Stomach (tissue), 9 donors: ENCODE measurements around the gene GRM3. TPM values are rescaled to one million over a fixed set of nuclear protein-coding genes. Genes with fewer than 3 reads are reported as not detected.

Experiments
- DNase-seq, 2 donors: peaks; one replicate each; pipeline versions ENCODE4 v3.0.0 to v3.0.0-alpha.2; 2013 to 2019
- H3K27ac ChIP-seq, 5 donors: fragments of 200-600 bp in 4 of 5; sonication (generic) in 4 of 5; one replicate each; pipeline ENCODE4 v1.5.1; 2013 to 2019; ENCODE audit warnings: mild to moderate bottlenecking in 1 of 5, moderate library complexity in 1 of 5
- H3K27me3 ChIP-seq, 3 donors: fragments of 200-600 bp; sonication (generic); one replicate each; pipeline ENCODE4 v1.5.1; 2017 to 2019; ENCODE audit warnings: mixed run types in 1 of 3
- H3K36me3 ChIP-seq, 4 donors: fragments of 200-600 bp; sonication (generic); 1 replicate in 3 of 4; 2 replicates in 1 of 4; pipeline ENCODE4 v1.5.1; 2016 to 2019
- H3K4me1 ChIP-seq, 4 donors: fragments of 200-600 bp; sonication (generic); one replicate each; pipeline ENCODE4 v1.5.1; 2016 to 2019
- H3K4me3 ChIP-seq, 4 donors: fragments of 200-600 bp; sonication (generic) in 3 of 4; one replicate each; pipeline ENCODE4 v1.5.1; 2016 to 2019; ENCODE audit warnings: mild to moderate bottlenecking in 1 of 4
- H3K9me3 ChIP-seq, 4 donors: fragments of 200-600 bp; sonication (generic); one replicate each; pipeline ENCODE4 v1.5.1; 2016 to 2019
- CTCF ChIP-seq, 7 experiments: fragments of 450-650 bp in 4 of 7; fragments of 200-600 bp in 3 of 7; sonication (generic) in 3 of 7; IDR thresholded peaks; one replicate each; pipeline ENCODE4 v1.5.1; 2016 to 2019; ENCODE audit warnings: antibody characterized with exemption in 7 of 7, control low read depth in 2 of 7, mild to moderate bottlenecking in 1 of 7
- EP300 ChIP-seq: sonication (generic); formaldehyde crosslinking; IDR thresholded peaks from one replicate; pipeline ENCODE4 v1.6.1; 2017; ENCODE audit warnings: antibody characterized with exemption
- POLR2A ChIP-seq, 4 donors: fragments of 450-650 bp; IDR thresholded peaks; one replicate each; pipeline ENCODE4 v1.6.1; 2016; ENCODE audit warnings: antibody characterized with exemption in 4 of 4, control low read depth in 2 of 4, mild to moderate bottlenecking in 1 of 4, moderate library complexity in 1 of 4
- POLR2AphosphoS5 ChIP-seq, 3 donors: sonication (generic); formaldehyde crosslinking; IDR thresholded peaks; one replicate each; pipeline ENCODE4 v1.6.1; 2016; ENCODE audit warnings: antibody characterized with exemption in 3 of 3
- WGBS, 5 donors: extraction: QIAGEN DNeasy Blood & Tissue Kit in 3 of 5; methylation state at CpG; one replicate each; pipeline versions ENCODE4 v1.1.5 to v1.1.7; 2013 to 2018; 5-methylcytosine and 5-hydroxymethylcytosine counted together
- intact Hi-C: fragments of 100-400 bp; cut with DNase I; formaldehyde crosslinking; loops from one replicate; pipeline ENCODE4 v1.15.1; 2023; ENCODE audit warnings: low total_unique reads
- polyA plus RNA-seq, 3 donors: library from polyadenylated mRNA; stranded (reverse); fragments of 200-250 nt; gene quantifications; one replicate each; pipeline ENCODE4 v1.2.3, GENCODE V29; 2013
- total RNA-seq, 5 donors: library from RNA; depleted of rRNA; stranded (reverse); fragments of >200 nt; gene quantifications; one replicate each; pipeline versions ENCODE4 v1.1.0 to v1.2.3, GENCODE V29; 2014 to 2016
- donor health status: healthy with polysubstance abuse.
- donor health status: Bipolar disorder and iron deficiency.
- donor health status: healthy.

GRM3 gene
- total and polyA plus RNA-seq, 8 donors: 0.55 TPM; not detected in 7

- Histone ChIP-seq H3K4me3 (no peak overlapping the region), H3K27ac (no peak overlapping the region), H3K4me1 (no peaks in the 10 kb centered on the region), H3K27me3 (no peaks in the 10 kb centered on the region), H3K9me3 (no peaks in the 10 kb centered on the region), H3K36me3 (no peaks in the 10 kb centered on the region)
- 65 to 87% (median 81%) methylated on average over 1 of the region's 1 CpG for WGBS, 5 donors
- no peak for DNase-seq
- intact Hi-C loops: no loop called here
- TF ChIP-seq POLR2A (IDR thresholded peaks at IDR 0.05) (no peak), POLR2AphosphoS5 (IDR thresholded peaks at IDR 0.05) (no peak), EP300 (no peak), CTCF (IDR thresholded peaks at IDR 0.05) (no peak)
Observed at GRCh38 chr7:86664486-86664885, 20.8 kb downstream of the GRM3 start.

- TF ChIP-seq CTCF (IDR thresholded peaks at IDR 0.05) (no peak), POLR2AphosphoS5 (IDR thresholded peaks at IDR 0.05) (no peak), EP300 (no peak), POLR2A (IDR thresholded peaks at IDR 0.05) (no peak)
- H3K4me3 ChIP-seq: no peak overlapping the region
- H3K27ac ChIP-seq: no peak overlapping the region
- WGBS, 5 donors: 89 to 96% (median 93%) methylated on average over 5 of the region's 5 CpGs
- DNase-seq: no peak
- H3K36me3 ChIP-seq: no peaks in the 10 kb centered on the region
- no peaks in the 10 kb centered on the region for H3K4me1 ChIP-seq
- H3K27me3 ChIP-seq: no peaks in the 10 kb centered on the region
- no peaks in the 10 kb centered on the region for H3K9me3 ChIP-seq
- intact Hi-C loops: no loop called here
Observed at GRCh38 chr7:86664991-86665390, 21.3 kb downstream of the GRM3 start.

GRCh38 chr7:86665669-86666068, 22.0 kb downstream of the GRM3 start:
- Histone ChIP-seq H3K36me3 (no peaks in the 10 kb centered on the region), H3K9me3 (no peaks in the 10 kb centered on the region), H3K4me3 (no peak overlapping the region), H3K27me3 (no peaks in the 10 kb centered on the region), H3K27ac (no peak overlapping the region), H3K4me1 (no peaks in the 10 kb centered on the region)
- WGBS, 5 donors: 26 to 60% (median 51%) methylated on average over 2 of the region's 2 CpGs
- TF ChIP-seq CTCF (IDR thresholded peaks at IDR 0.05): no peak
- intact Hi-C loops: no loop called here
- no peak for DNase-seq

- 26 to 43% (median 34%) methylated on average over 4 of the region's 4 CpGs for WGBS, 5 donors
- peak in 1 of 2 donors; percentile 8 for DNase-seq
- no peaks in the 10 kb centered on the region for H3K9me3 ChIP-seq
- TF ChIP-seq POLR2AphosphoS5 (IDR thresholded peaks at IDR 0.05) (no peak), CTCF (IDR thresholded peaks at IDR 0.05) (peak in 1 of 7 experiments; percentile 9), EP300 (no peak), POLR2A (IDR thresholded peaks at IDR 0.05) (no peak)
- H3K27me3 ChIP-seq: no peaks in the 10 kb centered on the region
- no peak overlapping the region for H3K27ac ChIP-seq
- no peaks in the 10 kb centered on the region for H3K36me3 ChIP-seq
- intact Hi-C loops: no loop called here
- H3K4me3 ChIP-seq: no peak overlapping the region
- H3K4me1 ChIP-seq: no peaks in the 10 kb centered on the region
Observed at GRCh38 chr7:86667732-86668131, 24.0 kb downstream of the GRM3 start.
